ENCODE results near the gene DHRS9. TPM values are rescaled to one million over a fixed set of nuclear protein-coding genes. Genes with fewer than 3 reads are reported as not detected.

DHRS9 gene
- total RNA-seq, 1 experiment from 2014 or later = not detected

DNA sequence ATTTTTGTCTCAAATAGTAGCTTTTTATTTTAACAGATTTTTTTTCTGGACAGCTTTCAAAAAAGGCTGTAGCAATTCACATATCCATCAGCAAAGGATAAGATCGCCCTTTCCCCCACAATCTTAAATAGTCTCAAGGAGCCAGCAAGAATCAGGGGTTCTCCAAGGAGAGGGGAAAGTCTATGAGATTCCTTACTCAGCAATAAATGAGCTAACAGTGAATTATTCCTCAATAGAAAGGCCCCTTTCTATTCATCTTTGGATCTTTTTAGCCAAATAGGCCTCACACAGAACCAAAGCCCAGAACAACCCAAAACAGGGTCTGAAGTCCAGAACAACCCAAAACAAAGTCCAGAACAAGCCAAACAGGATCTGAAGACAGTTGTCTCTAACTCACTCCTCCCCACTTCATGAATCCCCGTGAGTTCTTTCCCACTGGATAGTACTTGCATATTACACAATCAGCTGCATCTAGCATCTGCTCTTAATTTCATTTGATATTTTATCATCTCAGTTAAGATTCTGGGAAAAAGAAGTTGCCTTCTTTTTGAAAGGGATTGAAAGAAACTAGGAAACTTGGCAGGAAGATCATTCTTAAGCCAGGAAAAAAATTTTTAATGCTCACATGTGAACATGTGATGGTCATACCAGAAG lies 3.4 kb upstream of the DHRS9 start:
- no peak for DNase-seq (ENCODE audit: low spot score)

DNA sequence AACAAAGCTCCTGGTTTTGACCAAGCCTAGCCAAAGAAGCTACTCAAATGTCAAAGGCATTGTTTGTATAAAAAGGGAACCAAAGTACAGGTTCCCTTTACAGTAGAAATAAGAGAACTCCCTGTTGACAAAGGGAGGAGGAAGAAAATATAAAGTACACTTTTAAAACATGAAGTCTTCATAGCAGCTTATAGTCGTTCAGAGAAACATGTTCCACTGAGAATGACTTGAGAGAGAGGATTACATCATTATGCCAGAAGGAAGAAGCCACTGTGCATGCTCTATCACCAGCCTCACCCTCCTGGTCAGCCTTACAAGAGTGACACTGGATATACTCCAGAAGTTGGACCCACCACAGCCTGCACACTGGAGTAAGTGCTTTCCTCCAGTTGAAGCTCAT lies 2.5 kb upstream of the DHRS9 start:
- DNase-seq (ENCODE audit: low spot score) = no peak

DNA sequence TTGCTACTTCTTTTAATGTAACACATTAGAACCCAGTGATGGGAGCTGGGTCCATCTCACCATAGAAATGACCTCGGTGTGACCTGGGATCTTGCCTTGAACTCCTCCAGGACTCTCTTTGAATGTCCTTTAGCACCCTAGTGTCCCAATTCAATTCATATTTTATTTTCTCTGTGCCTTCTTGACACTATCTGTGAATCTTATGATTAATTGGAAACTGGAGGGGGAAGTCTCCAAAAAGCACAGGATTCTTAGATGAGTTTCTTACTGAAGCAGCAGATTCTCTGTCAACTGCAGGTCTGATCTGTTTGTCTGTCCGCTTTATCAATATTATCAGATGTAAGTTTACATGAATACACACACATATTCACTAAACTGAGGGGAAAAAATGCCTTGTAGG lies 470 bp downstream of the DHRS9 start:
- DNase-seq (ENCODE audit: low spot score) = no peak

DNA sequence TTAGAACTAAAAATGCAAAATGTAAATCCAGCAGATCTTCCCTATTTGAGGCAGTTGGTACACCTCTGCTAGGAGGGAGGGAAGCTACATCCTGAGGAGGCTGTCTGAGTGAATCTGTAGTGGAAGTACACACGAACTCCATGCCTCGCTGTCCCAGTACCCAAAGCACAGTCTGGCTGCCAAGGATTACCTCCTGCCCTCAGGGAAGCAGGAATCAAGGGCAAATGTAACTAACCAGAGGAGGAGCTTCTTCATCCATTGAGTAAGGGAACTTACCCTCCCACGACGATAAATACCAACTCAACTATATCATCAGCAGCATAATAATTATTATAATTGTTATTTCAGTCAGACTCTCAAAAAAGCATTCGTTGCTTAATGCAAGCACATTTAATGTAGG lies 2.1 kb downstream of the DHRS9 start:
- DNase-seq (ENCODE audit: low spot score) = no peak

DNA sequence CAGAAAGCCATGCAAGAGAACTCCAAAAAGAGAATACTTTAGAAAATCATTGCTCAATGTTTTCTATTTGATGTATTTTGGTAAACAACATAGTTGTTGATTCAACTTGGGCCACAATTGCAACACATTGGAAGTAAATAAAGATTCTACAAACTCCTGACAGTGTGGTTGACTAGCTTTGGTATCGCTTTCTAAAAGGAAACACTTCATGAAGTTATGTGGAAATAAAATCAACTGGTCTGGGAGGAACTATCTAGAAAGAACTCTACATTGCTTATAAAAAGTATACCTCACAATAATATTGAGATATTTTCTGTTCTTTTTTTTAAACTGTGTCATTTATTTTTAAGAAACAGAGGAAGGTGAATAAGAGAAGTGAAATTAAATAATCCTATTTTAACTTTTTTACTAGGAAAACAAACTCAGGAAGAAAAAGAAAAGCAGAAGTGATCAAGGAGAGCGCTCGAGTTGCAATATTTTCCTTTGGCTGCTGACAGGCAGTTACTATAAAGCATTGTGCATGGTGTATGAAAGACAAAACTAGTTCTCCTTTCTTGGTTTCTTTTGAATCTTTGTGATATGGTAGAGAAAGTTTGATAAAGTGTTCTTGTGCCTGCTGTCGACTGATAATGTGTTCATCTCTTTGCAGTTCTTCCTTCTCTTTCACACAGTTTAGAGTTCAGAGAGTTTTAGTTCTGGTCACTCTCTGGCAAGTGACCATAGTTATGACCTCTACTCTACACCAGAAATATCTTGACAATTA lies 3.0 kb downstream of the DHRS9 start:
- DNase-seq (ENCODE audit: low spot score) = no peak

DNA sequence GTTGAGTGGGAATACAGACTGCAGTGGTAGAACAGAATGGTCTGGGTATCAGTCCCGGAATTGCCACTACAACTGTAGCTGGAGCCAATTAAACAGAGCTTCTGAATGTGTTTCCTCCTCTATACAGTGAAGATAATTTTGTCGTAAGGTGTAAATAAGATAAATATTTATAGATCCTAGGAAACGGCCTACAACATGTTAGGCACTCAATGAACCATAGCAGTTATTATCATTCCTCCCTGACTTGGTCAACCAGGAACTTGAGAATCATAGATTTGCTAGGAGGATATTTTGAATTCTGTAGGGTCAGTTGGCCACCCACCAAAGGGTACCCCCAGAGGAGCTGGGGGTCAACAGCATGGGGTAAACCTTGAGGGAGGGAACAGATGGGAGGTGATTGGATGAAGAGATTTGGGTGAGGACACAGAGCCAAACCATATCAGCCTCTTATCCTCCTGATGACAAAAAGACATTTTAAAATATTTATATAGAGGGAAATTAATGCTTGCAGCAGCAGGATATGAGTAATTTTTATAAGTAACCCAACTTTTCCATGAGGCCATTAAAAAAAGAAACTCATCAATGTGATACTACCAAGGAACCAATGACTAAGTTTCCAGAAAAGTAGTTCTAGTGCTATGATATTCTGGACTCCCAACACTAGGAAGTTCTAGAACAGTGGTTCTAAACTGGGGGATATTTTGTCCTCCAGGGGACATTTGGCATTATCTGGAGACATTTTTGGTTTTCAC lies 4.0 kb downstream of the DHRS9 start:
- DNase-seq (ENCODE audit: low spot score) = no peak

DNA sequence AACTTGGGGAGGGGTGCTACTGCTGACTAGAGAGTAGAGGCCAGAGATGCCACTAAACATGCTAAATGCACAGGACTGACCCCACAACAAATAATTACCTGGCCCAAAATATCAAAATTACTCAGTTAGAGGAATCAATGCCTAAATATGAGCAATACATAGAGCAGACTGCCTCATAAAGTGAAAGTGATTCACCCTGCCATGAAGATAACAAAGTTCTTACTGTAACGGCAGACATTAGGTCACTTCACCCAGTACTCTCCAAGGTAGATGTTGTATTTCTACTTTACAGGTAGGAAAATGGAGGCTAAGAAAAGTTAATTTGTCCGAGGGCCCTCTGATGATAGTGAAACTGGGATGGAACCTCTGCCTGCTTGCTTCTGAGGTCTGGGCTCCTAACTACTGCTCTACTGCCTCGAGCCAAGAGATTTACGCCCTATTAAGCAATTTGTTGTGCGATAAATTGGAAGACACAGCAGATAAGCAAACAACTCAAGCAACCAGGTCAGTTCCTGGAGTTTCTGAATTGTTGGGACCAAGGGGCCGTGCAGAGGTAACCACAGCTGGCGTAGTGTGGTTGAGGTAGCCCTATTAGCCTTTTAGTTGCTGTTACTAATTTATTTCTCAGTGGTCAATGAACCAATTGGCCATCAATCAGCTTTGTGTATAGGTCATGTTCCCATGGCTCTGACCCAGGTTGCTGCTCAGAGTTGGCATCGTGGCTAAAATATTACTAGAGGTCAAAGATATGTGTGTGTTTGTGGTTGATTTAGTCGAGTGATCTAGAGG lies 4.8 kb downstream of the DHRS9 start:
- peak; percentile 35 for DNase-seq (ENCODE audit: low spot score)

DNA sequence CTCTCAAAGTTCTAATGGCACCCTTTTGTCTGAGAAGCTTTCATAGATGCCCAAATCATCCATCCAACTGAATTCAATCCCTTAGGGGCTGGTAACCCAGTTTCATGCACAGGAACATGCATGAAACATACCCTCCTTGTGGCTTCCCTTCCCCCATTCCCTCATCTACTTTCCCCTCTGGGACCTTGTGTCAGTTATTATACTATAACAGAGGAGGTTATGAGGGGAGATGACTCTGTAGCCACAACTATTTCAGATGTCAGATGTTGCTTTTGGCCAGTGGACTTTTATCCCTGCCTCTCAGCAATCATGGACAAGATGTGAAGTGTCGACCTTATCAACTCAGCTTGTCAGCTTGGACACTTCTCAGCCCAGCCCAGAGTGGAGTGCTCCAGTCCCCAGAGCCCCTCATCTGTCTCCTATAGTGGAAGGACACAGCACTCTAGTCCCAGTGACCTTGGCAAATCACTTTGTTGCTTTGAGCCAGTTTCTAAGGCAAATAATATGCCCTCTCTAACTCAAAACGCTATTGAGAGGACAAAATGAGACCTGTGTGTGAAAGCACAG lies 8.4 kb downstream of the DHRS9 start:
- DNase-seq (ENCODE audit: low spot score) = no peak

DNA sequence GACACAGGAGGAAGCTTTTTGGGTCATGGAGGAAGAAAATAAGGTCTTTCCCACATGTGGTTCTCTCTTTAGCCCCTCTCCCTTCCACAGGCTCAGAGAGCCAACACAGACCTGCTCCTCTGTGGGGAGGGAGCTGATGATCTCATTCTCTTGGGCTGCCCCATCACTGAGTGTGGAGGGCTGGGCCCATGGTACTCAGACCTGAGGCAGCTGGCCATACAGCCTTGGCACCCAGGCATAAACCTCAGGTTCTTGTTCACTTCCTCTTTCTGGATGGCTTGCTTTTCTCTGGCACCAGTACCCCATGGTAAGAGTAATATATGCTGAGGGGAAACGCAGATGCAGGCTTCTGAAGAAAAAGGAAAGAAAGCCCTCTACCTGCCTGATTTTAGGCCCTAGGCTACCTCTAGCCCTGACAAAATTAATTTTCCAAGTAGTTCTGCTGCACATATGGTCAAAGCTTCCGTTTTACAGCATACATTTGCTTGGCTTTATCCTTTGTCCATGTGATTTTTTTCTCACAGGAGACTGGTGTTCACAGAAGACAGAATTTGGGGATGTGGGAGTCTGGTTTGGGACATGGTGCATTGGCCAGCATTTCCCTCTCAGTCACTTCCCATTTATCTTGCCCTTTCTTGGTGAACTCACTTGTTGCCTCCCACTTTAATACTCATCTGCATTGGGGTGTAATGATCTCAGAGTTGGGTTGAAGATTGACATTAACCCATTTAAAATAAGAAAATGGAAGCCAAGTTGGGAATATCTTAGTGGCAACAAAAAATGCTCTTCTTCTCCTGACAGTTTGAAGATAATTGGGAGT lies 11.1 kb downstream of the DHRS9 start:
- DNase-seq (ENCODE audit: low spot score) = peak; percentile 30

DNA sequence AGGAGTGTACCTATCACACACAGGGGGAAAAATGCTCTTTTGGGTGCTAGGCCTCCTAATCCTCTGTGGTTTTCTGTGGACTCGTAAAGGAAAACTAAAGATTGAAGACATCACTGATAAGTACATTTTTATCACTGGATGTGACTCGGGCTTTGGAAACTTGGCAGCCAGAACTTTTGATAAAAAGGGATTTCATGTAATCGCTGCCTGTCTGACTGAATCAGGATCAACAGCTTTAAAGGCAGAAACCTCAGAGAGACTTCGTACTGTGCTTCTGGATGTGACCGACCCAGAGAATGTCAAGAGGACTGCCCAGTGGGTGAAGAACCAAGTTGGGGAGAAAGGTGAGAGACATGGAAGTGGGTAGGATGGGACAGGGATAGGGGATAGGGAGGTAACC lies 12.2 kb downstream of the DHRS9 start:
- peak; percentile 66 for DNase-seq (ENCODE audit: low spot score)

DNA sequence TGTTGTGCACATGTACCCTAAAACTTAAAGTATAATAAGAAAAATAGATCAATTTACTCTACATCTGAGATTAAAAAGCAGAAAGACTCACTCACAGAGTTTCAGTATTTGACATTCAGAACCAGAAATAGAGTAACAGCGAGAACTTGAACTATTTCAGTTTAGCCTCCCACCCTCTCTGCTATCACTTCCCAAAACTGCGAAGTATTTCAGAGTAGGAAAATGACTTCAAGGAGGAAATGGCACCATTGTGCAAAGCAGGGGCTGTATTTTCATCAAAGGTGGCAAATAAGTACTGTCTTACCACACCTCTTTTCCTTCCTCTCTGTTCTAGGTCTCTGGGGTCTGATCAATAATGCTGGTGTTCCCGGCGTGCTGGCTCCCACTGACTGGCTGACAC lies 13.6 kb downstream of the DHRS9 start:
- no peak for DNase-seq (ENCODE audit: low spot score)

DNA sequence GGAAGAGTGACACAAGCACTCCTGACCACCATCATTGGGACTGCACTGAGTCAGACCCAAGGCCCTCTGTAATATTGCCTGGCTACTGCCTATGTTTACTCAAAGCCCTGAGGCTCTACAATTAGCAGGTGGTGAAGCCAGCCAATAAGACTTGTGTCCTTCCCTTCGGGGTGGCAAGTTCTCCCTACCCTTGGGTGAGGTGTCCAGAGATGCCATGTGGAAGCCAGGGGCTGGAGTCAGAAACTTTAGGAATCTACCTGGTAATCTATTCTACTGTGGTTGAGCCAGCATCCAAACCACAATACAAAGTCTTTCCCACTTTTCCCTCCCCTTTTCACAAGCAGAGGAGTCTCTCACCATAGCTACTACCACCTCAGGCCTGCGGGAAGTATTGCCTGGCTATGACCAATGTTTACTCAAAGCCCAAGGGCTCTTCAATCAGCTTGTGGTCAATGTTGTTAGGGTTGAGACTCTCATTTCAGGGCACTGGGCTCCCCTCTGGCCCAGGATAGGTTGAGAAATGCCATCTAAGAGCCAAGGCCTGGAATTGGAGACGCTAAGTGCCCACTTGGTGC lies 17.6 kb downstream of the DHRS9 start:
- no peak for DNase-seq (ENCODE audit: low spot score)

DNA sequence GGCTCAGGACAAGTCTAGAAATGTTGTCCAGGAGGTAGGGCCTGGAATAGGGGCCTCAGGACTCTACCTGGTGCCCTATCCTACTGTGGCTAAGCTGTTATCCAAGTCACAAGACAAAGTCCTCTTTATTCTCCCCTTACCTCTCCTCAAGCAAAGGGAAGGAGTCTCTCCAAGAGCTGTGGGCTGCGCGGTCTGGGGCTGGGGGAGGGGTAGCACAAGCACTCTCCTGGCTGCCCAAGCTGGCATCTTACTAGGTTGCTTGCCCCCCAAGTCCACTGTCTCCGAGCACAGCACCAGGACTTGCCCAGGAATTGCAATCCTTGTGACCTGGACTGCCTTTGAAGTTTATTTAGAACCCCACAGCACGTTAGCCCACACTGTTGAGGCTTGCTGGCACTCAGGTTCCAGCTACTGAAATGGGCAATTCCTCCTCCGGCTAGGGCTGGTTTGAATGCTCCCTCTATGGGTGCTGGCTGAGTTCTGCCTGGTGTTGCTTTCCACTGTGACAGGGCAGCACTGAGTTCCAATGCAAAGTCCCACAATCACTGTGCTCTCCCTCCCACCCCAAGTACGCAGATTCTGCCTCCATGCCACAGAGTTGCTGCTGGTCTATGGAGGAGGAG lies 18.5 kb downstream of the DHRS9 start:
- no peak for DNase-seq (ENCODE audit: low spot score)

DNA sequence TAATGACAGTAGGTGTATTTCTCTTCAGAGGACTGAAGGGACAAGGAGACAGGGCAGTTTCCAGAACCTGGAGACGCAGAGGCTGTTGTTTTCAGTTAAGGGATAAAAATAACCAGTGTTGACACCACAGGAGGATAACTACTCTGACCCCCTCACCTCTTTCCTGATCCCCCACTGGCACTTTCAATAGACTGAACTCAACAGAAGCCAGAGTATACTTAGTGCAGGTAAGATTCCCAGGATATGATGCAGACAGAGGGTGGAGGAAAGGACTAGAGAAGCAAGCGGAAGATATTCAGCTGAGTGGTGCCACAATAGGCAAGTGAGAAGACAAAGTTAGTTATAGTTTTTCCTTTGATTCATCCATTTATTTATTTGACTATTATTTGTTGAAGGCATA lies 19.8 kb downstream of the DHRS9 start:
- no peak for DNase-seq (ENCODE audit: low spot score)

DNA sequence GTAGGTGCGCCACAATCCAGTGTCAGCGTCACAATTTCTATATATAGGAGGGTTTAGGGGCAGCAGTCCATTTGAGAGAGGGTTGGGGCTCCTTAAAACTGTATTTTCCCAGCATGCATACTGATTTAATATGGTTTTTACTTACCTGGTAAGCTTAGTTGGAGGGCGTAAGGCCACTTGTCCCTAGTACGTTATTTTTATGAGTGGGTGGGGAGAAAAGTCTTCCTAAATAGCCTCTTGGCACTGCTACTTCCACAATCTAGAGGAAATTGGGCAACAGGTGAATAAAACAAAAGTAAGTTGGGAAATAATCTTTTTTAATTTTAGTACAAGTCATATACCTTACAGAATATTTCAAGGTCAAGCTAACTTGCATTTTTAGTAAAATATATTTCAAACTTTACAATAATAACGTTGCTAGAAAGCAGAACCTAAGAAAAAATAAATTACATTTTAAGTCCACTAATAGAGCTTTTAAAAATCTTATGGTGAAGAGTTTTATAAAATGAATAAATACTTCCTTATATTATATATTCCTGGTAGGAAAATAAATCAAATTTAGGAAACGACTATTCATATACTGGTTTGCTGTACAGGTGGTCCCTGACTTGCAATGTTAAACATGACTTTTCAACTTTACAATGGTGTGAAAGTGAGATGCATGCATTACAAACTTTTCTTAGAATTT lies 20.9 kb downstream of the DHRS9 start:
- no peak for DNase-seq (ENCODE audit: low spot score)

DNA sequence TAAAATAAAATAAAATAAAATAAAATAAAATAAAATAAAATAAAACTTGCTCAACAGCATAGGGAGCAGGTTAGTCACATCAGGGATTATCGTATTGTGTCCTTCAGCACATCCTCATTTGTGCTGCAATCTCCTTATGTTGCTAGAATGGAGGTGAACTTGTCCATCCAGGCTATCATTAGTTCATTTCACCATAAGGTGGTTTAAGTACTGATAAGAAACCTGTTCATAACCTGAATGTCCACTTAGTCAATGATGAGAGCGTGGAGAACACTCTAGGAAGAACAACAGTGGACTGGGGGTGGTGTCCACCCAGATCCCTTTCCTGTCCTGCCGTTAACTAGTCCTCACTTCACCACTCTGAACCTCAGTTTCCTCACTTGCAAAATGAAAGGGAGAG lies 21.9 kb downstream of the DHRS9 start:
- DNase-seq (ENCODE audit: low spot score) = no peak

DNA sequence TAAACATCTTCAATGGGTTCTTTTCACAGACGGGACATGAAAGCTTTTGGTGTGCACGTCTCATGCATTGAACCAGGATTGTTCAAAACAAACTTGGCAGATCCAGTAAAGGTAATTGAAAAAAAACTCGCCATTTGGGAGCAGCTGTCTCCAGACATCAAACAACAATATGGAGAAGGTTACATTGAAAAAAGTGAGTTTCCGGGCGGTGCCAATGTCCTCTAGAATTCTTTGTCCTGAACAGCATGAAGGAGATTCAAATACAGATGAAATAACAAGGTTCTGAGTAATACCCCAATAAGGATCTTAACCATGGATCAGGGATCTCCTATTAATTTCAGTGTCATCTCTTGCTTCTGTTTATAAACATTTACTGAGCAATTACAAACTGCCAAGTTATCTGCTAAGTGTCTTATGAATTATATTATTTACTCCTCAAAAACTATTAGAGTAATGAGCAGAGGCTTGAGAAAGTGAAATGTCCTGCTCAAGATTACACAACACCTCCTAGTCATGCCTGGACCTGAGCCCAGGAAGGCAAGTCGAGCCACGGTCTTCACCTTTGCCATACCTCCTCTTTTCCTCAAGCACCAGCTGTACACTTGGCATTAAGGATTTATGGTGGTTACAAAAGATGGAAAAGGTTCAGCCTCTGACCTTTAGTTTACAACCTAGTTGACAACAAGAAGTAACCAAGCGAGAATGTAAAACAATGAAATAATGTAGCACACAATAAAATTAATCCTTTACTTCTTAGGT lies 22.6 kb downstream of the DHRS9 start:
- peak; percentile 46 for DNase-seq (ENCODE audit: low spot score)

DNA sequence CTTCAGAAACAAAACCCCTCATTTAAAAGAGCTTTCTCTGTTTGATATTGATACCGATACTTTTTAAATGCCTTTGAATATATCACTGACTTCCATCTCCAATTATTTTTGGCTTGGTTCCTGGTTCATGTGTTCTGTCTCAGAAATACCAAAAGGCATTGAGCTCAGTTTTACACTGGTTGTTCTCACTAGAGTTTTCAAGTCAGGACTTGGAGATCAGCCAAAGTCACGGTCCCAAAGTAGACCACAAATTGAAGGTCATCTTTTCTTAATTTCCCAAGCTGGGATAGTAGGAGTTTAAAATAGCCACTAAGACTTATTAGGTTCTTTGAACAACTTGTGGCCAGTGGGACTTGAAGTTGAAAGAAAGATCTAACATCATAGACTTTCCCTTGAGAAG lies 24.2 kb downstream of the DHRS9 start:
- no peak for DNase-seq (ENCODE audit: low spot score)

DNA sequence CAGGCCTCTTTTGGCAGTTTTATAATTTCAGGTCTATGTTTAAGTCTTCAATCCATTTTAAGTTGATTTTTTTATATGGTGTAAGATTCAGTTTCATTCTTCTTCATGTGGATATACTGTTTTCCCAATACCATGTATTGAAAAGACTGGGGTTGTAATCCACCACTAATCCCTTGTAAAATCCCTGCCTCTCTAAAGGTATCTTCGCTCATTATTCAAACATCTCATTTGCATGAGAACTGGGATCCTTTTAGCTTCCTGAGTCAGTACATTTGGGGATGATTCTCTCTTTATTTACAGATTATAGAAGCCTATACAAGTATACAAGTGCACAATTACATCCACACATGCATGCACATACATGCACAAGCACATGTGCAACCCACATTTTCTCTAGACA lies 25.3 kb downstream of the DHRS9 start:
- no peak for DNase-seq (ENCODE audit: low spot score)

All from A172 (cell line).